RWPE2 (cell line): ENCODE data around the gene SGMS2.

Source experiments
- ATAC-seq: fragments of 200-7000 bp; cut with Tn5 transposase; 3 replicates; pipeline ENCODE4 v1.9.1; 2021; ENCODE audit warnings: low read depth
- DNase-seq: peaks from one replicate; pipeline ENCODE4 v3.0.0-alpha.2; 2020; ENCODE audit warnings: low spot score
- H3K27ac ChIP-seq: fragments of 450-650 bp; 2 replicates; pipeline ENCODE4 v1.5.1; 2017; ENCODE audit warnings: mild to moderate bottlenecking; ENCODE audit not compliant: poor library complexity, severe bottlenecking
- H3K27me3 ChIP-seq: fragments of 250-450 bp; sonication (Bioruptor Pico); 2 replicates; pipeline ENCODE4 v1.5.1; 2021; ENCODE audit warnings: mild to moderate bottlenecking, moderate library complexity; ENCODE audit not compliant: insufficient read depth, poor library complexity, severe bottlenecking
- H3K36me3 ChIP-seq: fragments of 250-450 bp; sonication (Bioruptor Pico); 2 replicates; pipeline ENCODE4 v1.5.1; 2020; ENCODE audit warnings: low read depth, mild to moderate bottlenecking, moderate library complexity
- H3K4me1 ChIP-seq: fragments of 250-450 bp; sonication (Bioruptor Pico); 2 replicates; pipeline ENCODE4 v1.5.1; 2021; ENCODE audit warnings: mild to moderate bottlenecking, moderate library complexity; ENCODE audit not compliant: insufficient read depth, poor library complexity, severe bottlenecking
- H3K4me3 ChIP-seq: fragments of 250-450 bp; sonication (Bioruptor Pico); 2 replicates; pipeline ENCODE4 v1.5.1; 2021; ENCODE audit warnings: mild to moderate bottlenecking, moderate library complexity; ENCODE audit not compliant: severe bottlenecking
- H3K9me3 ChIP-seq: fragments of 250-450 bp; sonication (Bioruptor Pico); 2 replicates; pipeline ENCODE4 v1.5.1; 2021; ENCODE audit warnings: mild to moderate bottlenecking, moderate library complexity; ENCODE audit not compliant: severe bottlenecking
- TF ChIP-seq, protein P1 (sequence below): fragments of 450-650 bp; IDR thresholded peaks from one replicate; pipeline ENCODE4 v1.5.1; 2017; ENCODE audit warnings: mild to moderate bottlenecking, moderate library complexity; ENCODE audit not compliant: poor library complexity, severe bottlenecking

SGMS2 gene

DNA sequence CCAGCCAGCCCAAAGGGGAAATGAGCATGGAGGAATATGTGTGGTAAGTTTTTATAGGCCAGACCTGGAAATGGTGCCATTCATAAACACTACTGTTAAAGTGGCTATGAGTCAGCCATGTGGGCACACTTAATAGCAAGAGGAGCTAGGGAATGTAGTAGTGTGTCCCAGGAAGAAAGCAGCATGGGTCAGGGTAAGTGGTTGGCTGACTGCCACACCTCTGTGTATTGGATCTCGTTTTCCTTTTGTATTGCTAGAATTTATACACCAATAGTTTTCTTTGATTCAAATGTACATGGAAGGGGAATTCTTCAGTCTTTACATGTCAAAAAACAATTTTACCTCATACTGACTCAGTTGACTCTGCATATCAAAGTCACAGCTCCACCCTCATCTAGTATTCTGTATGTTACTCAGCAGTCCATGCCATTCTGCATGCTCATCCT is 22.9 kb upstream of the SGMS2 start:
- no peaks in the 10 kb centered on the region for H3K9me3 ChIP-seq
- no peak overlapping the region for H3K27ac ChIP-seq
- TF ChIP-seq, protein P1, sequence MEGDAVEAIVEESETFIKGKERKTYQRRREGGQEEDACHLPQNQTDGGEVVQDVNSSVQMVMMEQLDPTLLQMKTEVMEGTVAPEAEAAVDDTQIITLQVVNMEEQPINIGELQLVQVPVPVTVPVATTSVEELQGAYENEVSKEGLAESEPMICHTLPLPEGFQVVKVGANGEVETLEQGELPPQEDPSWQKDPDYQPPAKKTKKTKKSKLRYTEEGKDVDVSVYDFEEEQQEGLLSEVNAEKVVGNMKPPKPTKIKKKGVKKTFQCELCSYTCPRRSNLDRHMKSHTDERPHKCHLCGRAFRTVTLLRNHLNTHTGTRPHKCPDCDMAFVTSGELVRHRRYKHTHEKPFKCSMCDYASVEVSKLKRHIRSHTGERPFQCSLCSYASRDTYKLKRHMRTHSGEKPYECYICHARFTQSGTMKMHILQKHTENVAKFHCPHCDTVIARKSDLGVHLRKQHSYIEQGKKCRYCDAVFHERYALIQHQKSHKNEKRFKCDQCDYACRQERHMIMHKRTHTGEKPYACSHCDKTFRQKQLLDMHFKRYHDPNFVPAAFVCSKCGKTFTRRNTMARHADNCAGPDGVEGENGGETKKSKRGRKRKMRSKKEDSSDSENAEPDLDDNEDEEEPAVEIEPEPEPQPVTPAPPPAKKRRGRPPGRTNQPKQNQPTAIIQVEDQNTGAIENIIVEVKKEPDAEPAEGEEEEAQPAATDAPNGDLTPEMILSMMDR, result no peak
- H3K36me3 ChIP-seq, result no peaks in the 10 kb centered on the region
- no peak overlapping the region for H3K4me3 ChIP-seq
- DNase-seq (no peak), ATAC-seq (peak; percentile 79)
- H3K4me1 ChIP-seq, result no peaks in the 10 kb centered on the region
- H3K27me3 ChIP-seq, result no peaks in the 10 kb centered on the region

DNA sequence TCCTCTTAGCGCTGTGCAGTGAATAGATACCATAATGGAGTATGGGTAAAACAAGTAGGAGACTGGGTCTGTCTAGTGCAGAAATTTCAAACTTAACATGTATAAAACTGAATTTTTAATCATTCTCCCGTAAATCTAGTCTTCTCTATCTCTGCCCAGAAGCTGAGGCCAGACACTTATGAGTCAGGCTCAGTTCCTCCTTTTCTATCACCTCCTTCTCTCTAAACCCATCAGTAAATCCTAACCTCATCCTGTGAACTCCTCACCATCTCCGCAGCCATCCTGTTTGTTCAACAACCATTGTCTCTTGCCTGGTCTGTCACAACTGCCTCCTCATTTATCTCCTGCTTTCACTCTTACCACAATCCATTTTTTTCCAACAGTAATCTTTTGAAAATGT is 19.8 kb upstream of the SGMS2 start:
- Histone ChIP-seq H3K4me1 (no peaks in the 10 kb centered on the region), H3K4me3 (no peak overlapping the region), H3K9me3 (no peaks in the 10 kb centered on the region), H3K27me3 (no peaks in the 10 kb centered on the region), H3K36me3 (no peaks in the 10 kb centered on the region), H3K27ac (no peak overlapping the region)
- no peak for DNase-seq
- TF ChIP-seq, protein P1, result no peak
- ATAC-seq, result no peak

DNA sequence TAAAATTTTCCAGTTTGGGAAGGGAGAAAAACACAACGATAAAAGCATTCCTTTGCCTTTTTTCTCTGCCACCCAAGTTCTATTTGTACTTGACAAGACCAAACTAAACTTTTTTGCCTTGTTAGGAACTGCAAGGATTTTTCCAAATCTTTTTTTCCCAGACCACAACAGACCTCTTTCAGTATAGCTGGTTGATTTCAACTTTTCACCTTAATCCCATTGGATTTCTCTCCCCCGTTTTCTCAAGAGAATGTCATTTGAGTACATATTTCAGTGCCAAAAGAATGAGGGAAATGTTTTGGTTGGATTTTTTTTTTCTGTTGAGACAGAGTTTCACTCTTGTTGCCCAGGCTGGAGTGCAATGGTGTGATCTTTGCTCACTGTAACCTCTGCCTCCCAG is 18.5 kb upstream of the SGMS2 start:
- Histone ChIP-seq H3K36me3 (no peaks in the 10 kb centered on the region), H3K27ac (no peak overlapping the region), H3K4me1 (no peaks in the 10 kb centered on the region), H3K4me3 (no peak overlapping the region), H3K9me3 (no peaks in the 10 kb centered on the region), H3K27me3 (no peaks in the 10 kb centered on the region)
- TF ChIP-seq, protein P1, result no peak
- DNase-seq, result no peak
- no peak for ATAC-seq

DNA sequence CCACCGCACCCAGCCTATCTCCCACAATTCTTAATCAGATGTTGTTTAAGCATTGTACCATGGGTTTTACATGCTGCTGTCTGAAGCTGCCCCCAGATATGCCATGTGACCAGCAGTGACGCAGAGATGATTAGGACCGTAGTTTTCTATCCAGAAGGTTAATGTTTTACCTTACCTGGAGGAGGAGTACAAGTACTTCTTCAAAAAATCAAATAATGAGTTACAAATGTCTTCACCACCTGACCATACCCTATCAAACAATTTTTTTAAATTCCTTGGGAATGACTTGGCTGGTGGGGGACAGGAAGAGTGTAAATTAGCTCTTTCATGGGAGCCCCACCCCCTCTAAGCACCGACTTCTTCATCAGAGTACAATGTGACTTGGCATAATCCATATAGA is 16.2 kb upstream of the SGMS2 start:
- Histone ChIP-seq H3K4me3 (no peak overlapping the region), H3K36me3 (no peaks in the 10 kb centered on the region)
- no peak for ATAC-seq

DNA sequence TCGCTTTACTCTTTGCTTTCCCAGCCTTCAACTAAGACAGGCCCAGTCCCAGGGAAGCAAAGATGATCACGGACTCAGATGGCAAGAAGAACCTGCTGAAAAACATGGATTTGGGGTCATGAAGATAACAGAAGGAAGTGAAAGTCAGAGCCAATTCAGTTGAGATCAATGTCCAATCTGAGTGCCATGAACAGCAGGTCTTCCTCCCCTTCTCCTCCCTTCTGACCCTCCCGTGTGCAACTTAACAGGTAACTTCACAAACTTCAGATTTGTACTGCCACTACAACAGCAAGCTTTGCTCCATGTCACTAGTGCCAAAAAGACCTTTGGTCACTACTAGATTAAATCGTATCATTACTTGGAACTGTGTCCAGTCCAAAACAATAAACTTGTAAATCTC is 15.5 kb upstream of the SGMS2 start:
- TF ChIP-seq, protein P1, result no peak
- no peaks in the 10 kb centered on the region for H3K9me3 ChIP-seq
- no peaks in the 10 kb centered on the region for H3K36me3 ChIP-seq
- no peak for DNase-seq
- H3K4me3 ChIP-seq, result no peak overlapping the region
- H3K27ac ChIP-seq, result no peak overlapping the region
- ATAC-seq, result no peak
- no peaks in the 10 kb centered on the region for H3K4me1 ChIP-seq
- no peaks in the 10 kb centered on the region for H3K27me3 ChIP-seq

More for the DNA sequence above, 16.2 kb upstream of the SGMS2 start:
- TF ChIP-seq, protein P1, result no peak
- Histone ChIP-seq H3K9me3 (no peaks in the 10 kb centered on the region), H3K27ac (no peak overlapping the region), H3K27me3 (no peaks in the 10 kb centered on the region), H3K4me1 (no peaks in the 10 kb centered on the region)
- no peak for DNase-seq
